Lower lobe of right lung (tissue), 2 donors: Measurements from ENCODE around the gene PHTF2. TPM values are rescaled to one million over a fixed set of nuclear protein-coding genes. Genes with fewer than 3 reads are reported as not detected.

Source experiments
- ATAC-seq, 2 donors: fragments of 200-7000 bp; cut with Tn5 transposase; one replicate each; pipeline ENCODE4 v1.9.1; 2020 to 2022; ENCODE audit warnings: mild to moderate bottlenecking in 2 of 2, moderate library complexity in 2 of 2
- DNase-seq: peaks from one replicate; pipeline ENCODE4 v3.0.0-alpha.2; 2020
- H3K27ac ChIP-seq: fragments of 200-600 bp; one replicate; pipeline ENCODE4 v1.8.0; 2022
- H3K27me3 ChIP-seq: fragments of 200-600 bp; one replicate; pipeline ENCODE4 v1.8.0; 2022; ENCODE audit warnings: low read depth
- H3K36me3 ChIP-seq: fragments of 200-600 bp; one replicate; pipeline ENCODE4 v1.8.0; 2022; ENCODE audit warnings: mild to moderate bottlenecking
- H3K4me1 ChIP-seq: fragments of 200-600 bp; one replicate; pipeline ENCODE4 v1.8.0; 2022
- H3K4me3 ChIP-seq: fragments of 200-600 bp; one replicate; pipeline ENCODE4 v1.8.0; 2022; ENCODE audit warnings: mild to moderate bottlenecking
- H3K9me3 ChIP-seq: fragments of 200-600 bp; one replicate; pipeline ENCODE4 v1.8.0; 2022
- CTCF ChIP-seq: fragments of 200-600 bp; IDR thresholded peaks from one replicate; pipeline ENCODE4 v1.8.0; 2022; ENCODE audit warnings: antibody characterized with exemption, mild to moderate bottlenecking
- intact Hi-C: fragments of 100-400 bp; cut with DNase I; formaldehyde crosslinking; loops from one replicate; pipeline ENCODE4 v1.11.0; 2022
- total RNA-seq: library from RNA; stranded (reverse); fragmentation: NEBNext Ultra II Directional; extraction: Animal tissue kit (Norgen Biotek cat#: 25700); gene quantifications from one replicate; pipeline ENCODE4 v1.2.1, GENCODE V29; 2021
- donor health status: DM: no; HTN: yes; CAD: no; lungs with severe emphysema.

Gene PHTF2
- total RNA-seq, 1 donor from 2014 or later, result 15.2 TPM

GRCh38 chr7:77980087-77980713 is 181.6 kb downstream of the PHTF2 start:
- ATAC-seq (no peak), DNase-seq (no peak)
- H3K36me3 ChIP-seq, result no peaks in the 10 kb centered on the region
- H3K4me1 ChIP-seq, result no peaks in the 10 kb centered on the region
- no peak overlapping the region for H3K27ac ChIP-seq
- TF ChIP-seq CTCF, result no peak
- intact Hi-C loops, result no loop called here
- H3K27me3 ChIP-seq, result no peaks in the 10 kb centered on the region
- H3K9me3 ChIP-seq, result no peaks in the 10 kb centered on the region
- no peak overlapping the region for H3K4me3 ChIP-seq

DNA sequence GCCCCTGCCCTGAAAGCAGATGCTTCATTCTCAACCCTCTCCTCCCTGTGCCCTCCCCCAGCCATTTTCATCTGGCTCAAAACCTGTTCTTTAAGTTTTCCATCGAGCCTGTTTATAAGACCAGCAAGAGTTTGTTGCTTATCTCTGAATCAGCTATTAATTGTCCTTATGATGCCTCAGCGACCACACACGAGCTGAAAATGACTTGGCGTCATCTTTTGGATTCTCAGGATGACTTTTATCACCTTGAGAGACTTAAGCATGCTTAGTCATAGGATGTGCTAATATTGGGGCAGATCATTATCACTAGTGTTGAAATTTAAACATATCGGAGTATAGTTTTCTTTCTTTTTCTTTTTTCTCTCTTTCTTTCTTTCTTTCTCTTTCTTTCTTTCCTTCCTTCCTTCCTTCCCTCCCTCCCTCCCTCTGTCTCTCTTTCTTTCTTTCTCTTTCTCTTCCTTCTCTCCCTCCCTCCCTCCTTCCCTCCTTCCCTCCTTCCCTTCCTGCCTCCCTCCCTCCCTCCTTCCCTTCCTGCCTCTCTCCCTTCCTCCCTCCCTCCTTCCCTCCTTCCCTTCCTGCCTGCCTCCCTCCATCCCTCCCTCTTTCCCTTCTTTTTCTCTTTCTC is 184.5 kb downstream of the PHTF2 start:
- H3K4me1 ChIP-seq, result no peaks in the 10 kb centered on the region
- no peaks in the 10 kb centered on the region for H3K9me3 ChIP-seq
- no peaks in the 10 kb centered on the region for H3K27me3 ChIP-seq
- H3K36me3 ChIP-seq, result no peaks in the 10 kb centered on the region
- H3K4me3 ChIP-seq, result no peak overlapping the region
- DNase-seq (no peak), ATAC-seq (no peak)
- intact Hi-C loops, result no loop called here
- no peak overlapping the region for H3K27ac ChIP-seq
- no peak for TF ChIP-seq CTCF

- ATAC-seq, result no peak
- H3K27ac ChIP-seq, result no peak overlapping the region
- intact Hi-C loops, result no loop called here
- H3K4me1 ChIP-seq, result no peaks in the 10 kb centered on the region
- TF ChIP-seq CTCF, result no peak
- no peak for DNase-seq
- no peaks in the 10 kb centered on the region for H3K36me3 ChIP-seq
- H3K27me3 ChIP-seq, result no peaks in the 10 kb centered on the region
- no peak overlapping the region for H3K4me3 ChIP-seq
- no peaks in the 10 kb centered on the region for H3K9me3 ChIP-seq
Measured at GRCh38 chr7:77983973-77984372, 185.4 kb downstream of the PHTF2 start.

DNA sequence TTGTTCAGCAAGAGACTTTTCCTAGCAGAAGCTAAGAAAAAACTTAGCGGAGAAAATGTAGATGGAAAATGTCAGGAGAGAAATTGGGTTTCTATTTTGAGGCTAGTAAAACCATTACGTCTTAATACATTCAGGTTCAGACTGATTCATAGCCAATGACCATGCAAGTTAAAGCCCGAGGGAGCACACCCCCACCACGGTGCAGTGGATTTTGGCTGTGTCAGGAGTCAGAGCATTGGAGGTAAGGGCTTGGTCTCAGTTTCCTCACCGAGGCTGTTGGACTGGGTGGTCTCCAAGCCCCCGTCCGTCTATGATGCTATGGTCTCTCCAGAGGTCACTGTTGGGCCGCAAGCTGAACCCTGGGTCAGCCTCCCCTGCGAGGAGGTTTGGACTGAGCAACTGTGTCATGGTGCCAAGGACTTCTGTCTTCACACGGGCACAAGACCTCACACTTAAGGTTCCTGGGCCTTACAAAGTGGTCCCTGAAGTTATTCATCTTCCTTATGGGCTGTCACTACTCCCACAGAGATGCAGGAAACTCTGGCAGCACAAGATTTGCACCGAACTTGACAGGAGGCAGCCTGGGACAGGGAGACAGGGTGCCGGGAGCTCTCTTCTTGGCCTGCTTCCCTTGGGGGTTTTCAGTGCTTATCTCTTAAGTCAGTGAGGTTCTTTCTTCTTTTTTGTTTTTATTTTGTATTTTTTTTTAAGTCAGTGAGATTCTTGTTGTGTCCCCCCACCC is 186.8 kb downstream of the PHTF2 start:
- Histone ChIP-seq H3K27me3 (no peaks in the 10 kb centered on the region), H3K27ac (no peak overlapping the region), H3K4me1 (no peaks in the 10 kb centered on the region), H3K9me3 (no peaks in the 10 kb centered on the region), H3K4me3 (no peak overlapping the region), H3K36me3 (no peaks in the 10 kb centered on the region)
- no peak for DNase-seq
- no peak for ATAC-seq
- TF ChIP-seq CTCF, result no peak
- intact Hi-C loops, result no loop called here

- Histone ChIP-seq H3K4me3 (no peak overlapping the region), H3K27me3 (no peaks in the 10 kb centered on the region), H3K27ac (no peak overlapping the region), H3K9me3 (no peaks in the 10 kb centered on the region), H3K4me1 (no peaks in the 10 kb centered on the region), H3K36me3 (no peaks in the 10 kb centered on the region)
- no peak for TF ChIP-seq CTCF
- intact Hi-C loops, result no loop called here
- DNase-seq (no peak), ATAC-seq (no peak)
Measured at GRCh38 chr7:77985974-77986339, 187.4 kb downstream of the PHTF2 start.
